ENCODE results near the gene PLA2G4E. TPM values are rescaled to one million over a fixed set of nuclear protein-coding genes. Genes with fewer than 3 reads are reported as not detected.
A peak's percentile ranks its signal among the peaks of the same experiment; 100 is the strongest.

Gene PLA2G4E
- total and polyA plus RNA-seq, 2 experiments from 2014 or later: not detected

GRCh38 chr15:42035435-42035761, 14.6 kb upstream of the PLA2G4E start:
- no peak overlapping the region for H3K4me3 ChIP-seq
- H4K20me1 ChIP-seq (replicated peaks; ENCODE audit: insufficient read depth): no peaks in the 10 kb centered on the region
- H3K27me3 Mint-ChIP-seq (ENCODE audit: insufficient read depth, low read depth, poor library complexity): no peaks in the 10 kb centered on the region
- H3K36me3 Mint-ChIP-seq (ENCODE audit: low read depth): peaks cover 7% of the 10 kb centered on the region; the same call in 2 of the 3 replicates
- H3K4me2 ChIP-seq: peak overlapping the region; percentile 58
- peak overlapping the region; percentile 93; the same call in 1 of the 2 replicates for H2AFZ ChIP-seq
- ATAC-seq (peak; percentile 44), DNase-seq (ENCODE audit: low spot score) (peak; percentile 53)
- peak overlapping the region; percentile 17; the same call in 1 of the 2 replicates for H3K27ac Mint-ChIP-seq
- H3K36me3 ChIP-seq (ENCODE audit: insufficient read depth): no peaks in the 10 kb centered on the region
- H3K4me3 Mint-ChIP-seq: peak overlapping the region; percentile 8; the same call in 1 of the 3 replicates
- peaks cover 13% of the 10 kb centered on the region for H3K9me3 Mint-ChIP-seq
- no peaks in the 10 kb centered on the region for H3K79me2 ChIP-seq (replicated peaks; ENCODE audit: insufficient read depth)
- H3K4me1 ChIP-seq (ENCODE audit: insufficient read depth): peaks cover 14% of the 10 kb centered on the region
- H3K9me2 ChIP-seq (ENCODE audit: insufficient read depth): no peaks in the 10 kb centered on the region
- H3K4me1 Mint-ChIP-seq: peaks cover 8% of the 10 kb centered on the region
- no peaks in the 10 kb centered on the region for H3F3A ChIP-seq (replicated peaks; ENCODE audit: low read depth)
- no peaks in the 10 kb centered on the region for H3K27me3 ChIP-seq (ENCODE audit: insufficient read depth)
- H3K27ac ChIP-seq (ENCODE audit: low read depth): no peak overlapping the region
- no peak for TF ChIP-seq CREB1 (CRISPR knock-in tag; IDR thresholded peaks at IDR 0.05; ENCODE audit: low read depth)
- TF ChIP-seq ZNF114 (CRISPR knock-in tag; IDR thresholded peaks at IDR 0.05): no peak
- TF ChIP-seq POLR2AphosphoS5 (IDR thresholded peaks at IDR 0.05; ENCODE audit: low read depth): no peak

- Mint-ChIP-seq H3K36me3 (ENCODE audit: low read depth) (peaks cover 7% of the 10 kb centered on the region; the same call in 2 of the 3 replicates), H3K9me3 (peaks cover 13% of the 10 kb centered on the region), H3K27ac (peak overlapping the region; percentile 17), H3K27me3 (ENCODE audit: insufficient read depth, low read depth, poor library complexity) (no peaks in the 10 kb centered on the region), H3K4me3 (peak overlapping the region; percentile 8; the same call in 1 of the 3 replicates), H3K4me1 (peaks cover 8% of the 10 kb centered on the region)
- no peak for DNase-seq (ENCODE audit: low spot score)
- no peaks in the 10 kb centered on the region for H3K9me2 ChIP-seq (ENCODE audit: insufficient read depth)
- H3K4me3 ChIP-seq: no peak overlapping the region
- H3K27me3 ChIP-seq (ENCODE audit: insufficient read depth): no peaks in the 10 kb centered on the region
- ATAC-seq: no peak
- no peaks in the 10 kb centered on the region for H3K36me3 ChIP-seq (ENCODE audit: insufficient read depth)
- H2AFZ ChIP-seq: peak overlapping the region; percentile 93; the same call in 1 of the 2 replicates
- peak overlapping the region; percentile 58 for H3K4me2 ChIP-seq
- H3F3A ChIP-seq (replicated peaks; ENCODE audit: low read depth): no peaks in the 10 kb centered on the region
- H3K27ac ChIP-seq (ENCODE audit: low read depth): no peak overlapping the region
- no peaks in the 10 kb centered on the region for H3K79me2 ChIP-seq (replicated peaks; ENCODE audit: insufficient read depth)
- H3K4me1 ChIP-seq (ENCODE audit: insufficient read depth): peaks cover 14% of the 10 kb centered on the region
- no peaks in the 10 kb centered on the region for H4K20me1 ChIP-seq (replicated peaks; ENCODE audit: insufficient read depth)
- TF ChIP-seq REST (IDR thresholded peaks at IDR 0.05; ENCODE audit: unreplicated experiment) (no peak), EZH2 (IDR thresholded peaks at IDR 0.05; ENCODE audit: low read depth, unreplicated experiment) (no peak), POLR2AphosphoS5 (IDR thresholded peaks at IDR 0.05; ENCODE audit: low read depth) (no peak), EZH2phosphoT487 (IDR thresholded peaks at IDR 0.05; ENCODE audit: unreplicated experiment) (no peak), ETS1 (IDR thresholded peaks at IDR 0.05) (no peak), STAT1 (IDR thresholded peaks at IDR 0.05; ENCODE audit: unreplicated experiment) (no peak), ZNF114 (CRISPR knock-in tag; IDR thresholded peaks at IDR 0.05) (no peak), JUNB (IDR thresholded peaks at IDR 0.05; ENCODE audit: unreplicated experiment) (no peak), CTCF (conservative IDR thresholded peaks at IDR 0.05; ENCODE audit: low read depth in 2 of 2) (no peak)
These were observed 14.0 kb upstream of the PLA2G4E start for GRCh38 chr15:42034628-42035434.
